ENCODE data around the gene REM1. TPM values are rescaled to one million over a fixed set of nuclear protein-coding genes. Genes with fewer than 3 reads are reported as not detected.
A peak's percentile ranks its signal among the peaks of the same experiment; 100 is the strongest.

The REM1 gene, protein sequence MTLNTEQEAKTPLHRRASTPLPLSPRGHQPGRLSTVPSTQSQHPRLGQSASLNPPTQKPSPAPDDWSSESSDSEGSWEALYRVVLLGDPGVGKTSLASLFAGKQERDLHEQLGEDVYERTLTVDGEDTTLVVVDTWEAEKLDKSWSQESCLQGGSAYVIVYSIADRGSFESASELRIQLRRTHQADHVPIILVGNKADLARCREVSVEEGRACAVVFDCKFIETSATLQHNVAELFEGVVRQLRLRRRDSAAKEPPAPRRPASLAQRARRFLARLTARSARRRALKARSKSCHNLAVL
- not detected in 2 replicates for total RNA-seq (2021)
- long read RNA-seq = 0 reads

DNA sequence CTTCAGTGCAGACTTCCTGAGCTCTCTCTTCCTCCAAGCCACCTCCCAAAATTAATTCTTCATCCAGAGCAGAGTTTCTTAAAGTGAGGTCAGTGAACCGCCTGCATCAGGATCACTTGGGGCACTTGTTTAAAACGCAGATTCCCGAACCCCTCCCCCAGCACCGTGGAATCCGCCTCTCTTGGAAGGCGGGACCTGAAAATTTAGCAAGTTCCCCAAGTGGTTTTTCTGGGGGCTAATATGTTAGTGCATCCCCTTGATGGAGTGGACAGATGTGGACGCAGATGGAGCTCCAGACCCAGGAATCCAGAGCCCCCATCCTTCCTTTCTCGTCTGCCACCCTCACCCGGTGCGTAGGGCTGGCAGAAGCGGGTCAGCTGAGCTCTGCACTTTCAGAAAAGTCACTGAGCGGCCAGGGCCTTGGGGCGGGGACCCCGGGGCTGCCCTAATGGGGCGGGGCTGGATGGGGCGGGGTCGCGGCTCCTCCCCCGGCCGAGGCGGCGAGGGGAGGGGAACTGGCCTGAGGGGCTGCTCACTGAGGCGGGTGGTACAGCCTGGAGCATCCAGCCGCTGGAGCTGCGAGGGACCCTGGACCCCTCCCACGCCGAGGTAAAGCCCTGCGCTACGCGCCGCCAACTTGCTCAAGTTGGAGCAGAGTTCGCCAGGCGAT is at the start of gene REM1, which contains the start of gene DEFB124:
TSS of gene REM1 (plus strand) at position 531 of the 670 bp plus-strand sequence. CDS start 1,158 bp downstream, outside the sequence.
TSS of gene DEFB124 (minus strand) at position 370 of the 670 bp plus-strand sequence. CDS start 2,114 bp downstream, outside the sequence.
- Histone ChIP-seq H3K4me1 (ENCODE audit: insufficient read depth, low read length) (no peaks in the 10 kb centered on the region), H3K9ac (ENCODE audit: extremely low read depth, insufficient read length, low read length) (no peak within 1 kb of the TSS), H3K23ac (ENCODE audit: insufficient read length, low read depth, low read length) (no peak within 1 kb of the TSS), H3K4me2 (ENCODE audit: insufficient read depth, insufficient read length, low read length) (no peak within 1 kb of the TSS), H3K14ac (ENCODE audit: insufficient read depth, low read length) (no peak within 1 kb of the TSS), H3K56ac (ENCODE audit: insufficient read length, low read depth, low read length) (no peak within 1 kb of the TSS), H2BK120ac (ENCODE audit: low read depth, low read length, poor library complexity, severe bottlenecking) (no peak within 1 kb of the TSS), H3K79me1 (ENCODE audit: insufficient read depth, low read depth, low read length, poor library complexity, severe bottlenecking) (no peaks in the 10 kb centered on the region), H3K23me2 (ENCODE audit: insufficient read length, low read depth, low read length, poor library complexity, severe bottlenecking) (no peaks in the 10 kb centered on the region), H3K18ac (ENCODE audit: insufficient read length, low read depth, low read length) (no peak within 1 kb of the TSS), H3K27ac (ENCODE audit: insufficient read length, low read depth, low read length) (no peak within 1 kb of the TSS), H4K5ac (ENCODE audit: insufficient read length, low read depth, low read length) (no peak within 1 kb of the TSS), H3K79me2 (ENCODE audit: insufficient read depth, low read length) (no peaks in the 10 kb centered on the region), H2AFZ (ENCODE audit: low read length) (no peak within 1 kb of the TSS), H3K27me3 (ENCODE audit: insufficient read depth, low read length) (no peaks in the 10 kb centered on the region), H2BK20ac (ENCODE audit: low read depth, low read length, poor library complexity, severe bottlenecking) (no peak within 1 kb of the TSS), H2BK5ac (ENCODE audit: insufficient read length, low read length) (no peak within 1 kb of the TSS), H4K20me1 (ENCODE audit: control insufficient read depth, insufficient read depth, insufficient read length) (no peaks in the 10 kb centered on the region), H3T11ph (ENCODE audit: low read length) (no peak within 1 kb of the TSS), H2BK15ac (ENCODE audit: low read depth, low read length) (no peak within 1 kb of the TSS), H4K91ac (ENCODE audit: insufficient read length, low read depth, low read length) (no peak within 1 kb of the TSS), H3K9me3 (ENCODE audit: control insufficient read depth, low read depth, low read length) (peaks cover 62% of the 10 kb centered on the region), H4K8ac (replicated peaks; ENCODE audit: insufficient read length, low read depth, low read length) (no peak within 1 kb of the TSS), H3K4ac (ENCODE audit: low read depth, low read length) (no peak within 1 kb of the TSS), H2BK12ac (ENCODE audit: insufficient read length, low read depth, low read length) (no peak within 1 kb of the TSS), H2AK5ac (ENCODE audit: insufficient read length, low read length) (no peak within 1 kb of the TSS)
- no CpG with 5 or more reads among the region's 33 CpGs for WGBS (ENCODE audit: extremely low coverage, insufficient read length, low lambda C conversion rate)
- Mint-ChIP-seq H3K27me3 (ENCODE audit: low read depth) (peaks cover 23% of the 10 kb centered on the region), H3K9me3 (peaks cover 67 to 70% of the 10 kb centered on the region in 2 experiments), H3K4me1 (no peaks in the 10 kb centered on the region), H3K27ac (no peak within 1 kb of the TSS), H3K36me3 (ENCODE audit: insufficient read depth in 1 of 3, low read depth in 3 of 3) (peaks cover 10 to 47% (median 17%) of the 10 kb centered on the region in 3 experiments; a peak in 6 of 7 replicates), H3K4me3 (peak within 1 kb of the TSS in 1 of 2 experiments; percentile 56; a peak in 3 of 5 replicates)
- DNase-seq = peak; percentile 57
- TF ChIP-seq, protein P1, sequence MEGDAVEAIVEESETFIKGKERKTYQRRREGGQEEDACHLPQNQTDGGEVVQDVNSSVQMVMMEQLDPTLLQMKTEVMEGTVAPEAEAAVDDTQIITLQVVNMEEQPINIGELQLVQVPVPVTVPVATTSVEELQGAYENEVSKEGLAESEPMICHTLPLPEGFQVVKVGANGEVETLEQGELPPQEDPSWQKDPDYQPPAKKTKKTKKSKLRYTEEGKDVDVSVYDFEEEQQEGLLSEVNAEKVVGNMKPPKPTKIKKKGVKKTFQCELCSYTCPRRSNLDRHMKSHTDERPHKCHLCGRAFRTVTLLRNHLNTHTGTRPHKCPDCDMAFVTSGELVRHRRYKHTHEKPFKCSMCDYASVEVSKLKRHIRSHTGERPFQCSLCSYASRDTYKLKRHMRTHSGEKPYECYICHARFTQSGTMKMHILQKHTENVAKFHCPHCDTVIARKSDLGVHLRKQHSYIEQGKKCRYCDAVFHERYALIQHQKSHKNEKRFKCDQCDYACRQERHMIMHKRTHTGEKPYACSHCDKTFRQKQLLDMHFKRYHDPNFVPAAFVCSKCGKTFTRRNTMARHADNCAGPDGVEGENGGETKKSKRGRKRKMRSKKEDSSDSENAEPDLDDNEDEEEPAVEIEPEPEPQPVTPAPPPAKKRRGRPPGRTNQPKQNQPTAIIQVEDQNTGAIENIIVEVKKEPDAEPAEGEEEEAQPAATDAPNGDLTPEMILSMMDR (conservative IDR thresholded peaks at IDR 0.05) = no peak
